Adrenal gland (tissue), 5 donors: ENCODE measurements around the gene AHNAK.

ENCODE experiments used
- POLR2A ChIP-seq, 2 donors: fragments of 450-650 bp; IDR thresholded peaks; one replicate each; pipeline ENCODE4 v1.6.1; 2017; ENCODE audit warnings: antibody characterized with exemption in 2 of 2, mild to moderate bottlenecking in 2 of 2, moderate library complexity in 1 of 2
- TF ChIP-seq, protein P1 (sequence below), 6 experiments: fragments of 450-650 bp in 4 of 6; fragments of 200-600 bp in 2 of 6; sonication (generic) in 1 of 6; IDR thresholded peaks; 1 replicate in 5 of 6; 2 replicates in 1 of 6; pipeline versions ENCODE4 v1.5.1 to v1.8.0; 2016 to 2021; ENCODE audit warnings: antibody characterized with exemption in 6 of 6, mild to moderate bottlenecking in 2 of 6, moderate library complexity in 1 of 6
- donor health status: DM: no; HTN: no; CAD: no.

DNA sequence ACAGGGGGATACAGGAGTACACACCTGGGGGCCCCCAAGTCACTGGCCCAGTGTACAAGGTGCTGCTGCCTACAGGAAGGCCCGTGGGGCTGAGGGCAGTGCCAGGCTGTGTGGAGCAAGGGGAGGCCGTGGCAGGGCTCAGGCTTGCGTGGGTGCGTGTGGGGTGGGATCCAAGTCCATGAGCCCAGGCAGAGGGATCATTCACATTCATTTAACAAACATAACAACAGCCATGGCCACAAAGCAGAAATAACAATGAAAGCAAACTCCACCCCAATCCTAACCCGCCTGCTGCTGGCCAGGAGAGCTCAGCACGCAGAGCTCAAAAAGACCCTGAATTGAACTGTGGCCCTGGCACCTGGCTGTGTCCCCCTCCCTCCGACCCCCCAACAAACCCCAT is 144.8 kb downstream of the AHNAK start:
- no peak for TF ChIP-seq POLR2A (IDR thresholded peaks at IDR 0.05)
- TF ChIP-seq, protein P1, sequence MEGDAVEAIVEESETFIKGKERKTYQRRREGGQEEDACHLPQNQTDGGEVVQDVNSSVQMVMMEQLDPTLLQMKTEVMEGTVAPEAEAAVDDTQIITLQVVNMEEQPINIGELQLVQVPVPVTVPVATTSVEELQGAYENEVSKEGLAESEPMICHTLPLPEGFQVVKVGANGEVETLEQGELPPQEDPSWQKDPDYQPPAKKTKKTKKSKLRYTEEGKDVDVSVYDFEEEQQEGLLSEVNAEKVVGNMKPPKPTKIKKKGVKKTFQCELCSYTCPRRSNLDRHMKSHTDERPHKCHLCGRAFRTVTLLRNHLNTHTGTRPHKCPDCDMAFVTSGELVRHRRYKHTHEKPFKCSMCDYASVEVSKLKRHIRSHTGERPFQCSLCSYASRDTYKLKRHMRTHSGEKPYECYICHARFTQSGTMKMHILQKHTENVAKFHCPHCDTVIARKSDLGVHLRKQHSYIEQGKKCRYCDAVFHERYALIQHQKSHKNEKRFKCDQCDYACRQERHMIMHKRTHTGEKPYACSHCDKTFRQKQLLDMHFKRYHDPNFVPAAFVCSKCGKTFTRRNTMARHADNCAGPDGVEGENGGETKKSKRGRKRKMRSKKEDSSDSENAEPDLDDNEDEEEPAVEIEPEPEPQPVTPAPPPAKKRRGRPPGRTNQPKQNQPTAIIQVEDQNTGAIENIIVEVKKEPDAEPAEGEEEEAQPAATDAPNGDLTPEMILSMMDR (IDR thresholded peaks at IDR 0.05): no peak
